ENCODE measurements around the gene CD4.

- TF ChIP-seq CTCF (IDR thresholded peaks at IDR 0.05) (no peak), POLR2A (IDR thresholded peaks at IDR 0.05) (no peak)
Measured at GRCh38 chr12:6827982-6828780, 38.9 kb downstream of the CD4 start, which contains the start of gene P3H3.

Measured in upper lobe of left lung (tissue), 4 donors.